AG04450 (cell line): ENCODE measurements around the gene UBXN6. TPM values are rescaled to one million over a fixed set of nuclear protein-coding genes. Genes with fewer than 3 reads are reported as not detected.

ENCODE experiments used
- CTCF ChIA-PET: fragments of 300-600, 350-600 bp; formaldehyde crosslinking; extraction: SDS; loops from one replicate; lab custom pipeline; 2022; ENCODE audit warnings: antibody characterized with exemption, inconsistent platforms; lab: Charles Lee
- POLR2A ChIA-PET: fragments of 350-600 bp; formaldehyde crosslinking; extraction: SDS; loops from one replicate; lab custom pipeline; 2021; ENCODE audit warnings: antibody characterized with exemption, inconsistent platforms; lab: Yijun Ruan, JAX
- DNase-seq: peaks from one replicate; pipeline ENCODE4 v3.0.0-alpha.2; 2011; ENCODE audit warnings: low read depth, low spot score
- H3K27ac ChIP-seq: one replicate; pipeline ENCODE4 v1.5.1; 2012; ENCODE audit warnings: low read depth, low read length, control low read depth
- H3K27me3 ChIP-seq: one replicate; pipeline ENCODE4 v1.6.0; 2012; ENCODE audit warnings: low read length; ENCODE audit not compliant: control insufficient read depth, insufficient read depth
- H3K4me3 ChIP-seq: 2 replicates; pipeline ENCODE4 v1.5.1; 2011; ENCODE audit warnings: mild to moderate bottlenecking, low read depth, low read length, control low read depth
- H3K9me3 ChIP-seq: 2 replicates; pipeline ENCODE4 v1.5.1; 2012; ENCODE audit warnings: low read length; ENCODE audit not compliant: control insufficient read depth, insufficient read depth
- polyA plus RNA-seq: library from polyadenylated mRNA; depleted of rRNA; stranded (reverse); fragments of >200 nt; gene quantifications from 2 replicates; pipeline ENCODE4 v1.2.3, GENCODE V29; 2011
- TF ChIP-seq, protein P1 (sequence below): IDR thresholded peaks from 2 replicates; pipeline ENCODE4 v1.5.1; 2011; ENCODE audit warnings: low read depth, low read length, control low read depth, inconsistent platforms

UBXN6 gene
- polyA plus RNA-seq, 1 experiment, result 45.2 TPM

DNA sequence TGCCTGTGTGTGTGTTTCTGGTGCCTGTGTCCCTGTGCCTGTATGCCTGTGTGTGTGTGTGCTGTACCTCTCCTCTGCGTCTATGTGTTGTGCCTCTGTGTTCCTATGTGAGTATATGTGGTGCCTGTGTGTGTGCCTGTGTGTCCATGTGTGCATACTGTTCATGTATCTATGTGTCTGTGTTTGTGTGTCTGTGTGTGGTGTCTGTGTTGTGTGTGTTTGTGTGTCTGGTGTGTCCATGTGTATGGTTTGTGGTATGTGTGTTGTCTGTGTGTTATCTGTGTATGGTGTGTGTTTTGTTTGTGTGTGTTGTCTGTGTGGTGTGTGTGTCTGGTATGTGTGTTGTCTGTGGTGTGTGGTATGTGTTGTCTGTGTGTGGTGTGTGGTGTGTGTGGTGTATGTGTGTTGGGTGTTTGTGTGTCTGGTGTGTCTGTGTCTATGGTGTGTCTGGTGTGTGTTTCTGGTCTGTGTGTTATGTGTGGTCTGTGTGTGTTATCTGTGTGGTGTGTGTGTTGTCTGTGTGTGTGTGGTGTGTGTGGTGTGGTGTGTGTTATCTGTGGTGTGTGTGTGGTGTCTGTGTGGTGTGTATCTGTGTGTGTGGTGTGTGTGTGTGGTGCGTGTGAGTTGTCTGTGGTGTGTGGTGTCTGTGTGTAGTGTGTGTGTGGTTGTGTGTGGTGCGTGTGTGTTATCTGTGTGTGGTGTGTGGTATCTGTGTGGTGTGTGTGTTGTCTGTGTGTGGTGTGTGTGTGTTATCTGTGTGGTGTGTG is 34.9 kb upstream of the UBXN6 start:
- TF ChIP-seq, protein P1, sequence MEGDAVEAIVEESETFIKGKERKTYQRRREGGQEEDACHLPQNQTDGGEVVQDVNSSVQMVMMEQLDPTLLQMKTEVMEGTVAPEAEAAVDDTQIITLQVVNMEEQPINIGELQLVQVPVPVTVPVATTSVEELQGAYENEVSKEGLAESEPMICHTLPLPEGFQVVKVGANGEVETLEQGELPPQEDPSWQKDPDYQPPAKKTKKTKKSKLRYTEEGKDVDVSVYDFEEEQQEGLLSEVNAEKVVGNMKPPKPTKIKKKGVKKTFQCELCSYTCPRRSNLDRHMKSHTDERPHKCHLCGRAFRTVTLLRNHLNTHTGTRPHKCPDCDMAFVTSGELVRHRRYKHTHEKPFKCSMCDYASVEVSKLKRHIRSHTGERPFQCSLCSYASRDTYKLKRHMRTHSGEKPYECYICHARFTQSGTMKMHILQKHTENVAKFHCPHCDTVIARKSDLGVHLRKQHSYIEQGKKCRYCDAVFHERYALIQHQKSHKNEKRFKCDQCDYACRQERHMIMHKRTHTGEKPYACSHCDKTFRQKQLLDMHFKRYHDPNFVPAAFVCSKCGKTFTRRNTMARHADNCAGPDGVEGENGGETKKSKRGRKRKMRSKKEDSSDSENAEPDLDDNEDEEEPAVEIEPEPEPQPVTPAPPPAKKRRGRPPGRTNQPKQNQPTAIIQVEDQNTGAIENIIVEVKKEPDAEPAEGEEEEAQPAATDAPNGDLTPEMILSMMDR, result no peak
- DNase-seq, result no peak
- ChIA-PET POLR2A (no interaction called here), CTCF (no interaction called here)
- no peaks in the 10 kb centered on the region for H3K27me3 ChIP-seq
- no peaks in the 10 kb centered on the region; the same call in 1 of the 2 replicates for H3K9me3 ChIP-seq
- no peak overlapping the region for H3K4me3 ChIP-seq
- H3K27ac ChIP-seq, result no peak overlapping the region

DNA sequence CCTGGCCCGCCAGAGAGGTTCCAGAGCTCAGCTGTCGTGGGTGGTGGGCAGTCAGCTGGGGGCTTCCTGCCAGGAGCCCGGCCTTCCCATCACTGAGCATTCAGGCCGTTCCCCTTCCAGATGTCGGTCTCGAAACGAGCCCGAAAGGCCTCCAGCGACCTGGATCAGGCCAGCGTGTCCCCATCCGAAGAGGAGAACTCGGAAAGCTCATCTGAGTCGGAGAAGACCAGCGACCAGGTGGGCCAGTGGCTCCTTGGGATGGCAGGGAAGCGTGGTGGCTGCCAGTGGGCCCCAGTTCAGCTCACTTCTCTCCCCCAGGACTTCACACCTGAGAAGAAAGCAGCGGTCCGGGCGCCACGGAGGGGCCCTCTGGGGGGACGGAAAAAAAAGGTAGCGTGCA is 33.9 kb upstream of the UBXN6 start:
- DNase-seq, result no peak
- Histone ChIP-seq H3K27ac (no peak overlapping the region), H3K4me3 (no peak overlapping the region), H3K9me3 (no peaks in the 10 kb centered on the region; the same call in 1 of the 2 replicates), H3K27me3 (no peaks in the 10 kb centered on the region)
- TF ChIP-seq, protein P1, result no peak
- POLR2A ChIA-PET, result interaction anchor here (0.6 kb wide), 1 partner anchor 157 kb away, joined by 6 read pairs; no protein-coding TSS in a partner anchor
- CTCF ChIA-PET, result no interaction called here

DNA sequence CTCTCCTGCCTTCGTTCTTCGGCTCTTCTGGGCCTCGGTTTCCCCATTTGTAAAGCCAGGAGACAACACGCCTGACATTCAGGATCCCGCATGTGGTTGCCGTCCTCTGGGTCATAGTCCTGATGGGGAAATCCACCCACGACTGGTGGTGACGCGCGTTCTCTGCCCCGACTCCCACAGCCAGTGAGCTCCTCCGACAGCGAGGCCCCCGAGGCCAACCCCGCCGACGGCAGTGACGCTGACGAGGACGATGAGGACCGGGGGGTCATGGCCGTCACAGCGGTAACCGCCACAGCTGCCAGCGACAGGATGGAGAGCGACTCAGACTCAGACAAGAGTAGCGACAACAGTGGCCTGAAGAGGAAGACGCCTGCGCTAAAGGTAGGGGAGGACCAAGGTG is 30.9 kb upstream of the UBXN6 start:
- DNase-seq, result no peak
- ChIA-PET CTCF (no interaction called here), POLR2A (no interaction called here)
- TF ChIP-seq, protein P1, result no peak
- Histone ChIP-seq H3K9me3 (no peaks in the 10 kb centered on the region; the same call in 1 of the 2 replicates), H3K4me3 (no peak overlapping the region), H3K27ac (no peak overlapping the region), H3K27me3 (no peaks in the 10 kb centered on the region)

DNA sequence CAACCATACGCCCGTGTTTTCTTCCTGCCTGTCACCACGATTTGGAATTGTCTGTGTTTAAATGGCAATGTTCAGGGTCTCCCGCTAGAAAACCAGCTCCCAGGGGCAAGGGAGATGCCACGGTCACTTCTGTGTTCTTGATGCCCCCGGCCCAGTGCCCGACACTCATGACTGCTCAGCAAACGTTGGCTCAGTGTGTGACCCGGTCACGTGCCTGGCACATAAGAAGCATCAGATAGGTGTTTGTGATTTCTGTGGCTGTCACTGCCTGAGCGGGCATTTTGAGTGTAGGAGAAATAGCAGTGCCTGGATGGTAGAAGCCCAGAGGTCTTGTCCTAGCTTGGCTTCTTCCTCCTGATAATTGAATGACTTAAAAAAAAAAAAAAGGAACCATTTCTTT is 30.0 kb upstream of the UBXN6 start:
- ChIA-PET POLR2A (no interaction called here), CTCF (no interaction called here)
- H3K9me3 ChIP-seq, result no peaks in the 10 kb centered on the region; the same call in 1 of the 2 replicates
- TF ChIP-seq, protein P1, result no peak
- no peak for DNase-seq
- no peak overlapping the region for H3K4me3 ChIP-seq
- H3K27me3 ChIP-seq, result no peaks in the 10 kb centered on the region
- H3K27ac ChIP-seq, result no peak overlapping the region

DNA sequence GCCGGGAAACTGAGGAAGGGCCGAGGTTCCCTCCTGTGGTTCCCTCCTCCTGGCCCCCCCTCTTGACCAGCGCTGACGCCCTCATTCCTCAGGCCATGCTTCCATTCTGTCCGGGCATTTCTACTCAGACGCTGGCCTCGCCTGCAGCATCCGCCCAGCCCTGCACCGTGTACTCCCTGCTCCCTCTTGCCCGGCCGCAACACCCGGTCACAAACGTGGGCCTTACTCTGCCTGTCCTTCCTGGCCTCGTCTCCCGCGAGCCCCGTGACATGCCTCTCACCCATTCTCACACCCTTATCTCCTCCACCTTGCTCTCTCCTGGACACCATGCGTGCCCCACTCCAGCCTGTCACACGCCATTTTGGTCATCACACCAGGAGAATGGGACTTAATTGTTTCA is 25.8 kb upstream of the UBXN6 start:
- Histone ChIP-seq H3K9me3 (no peaks in the 10 kb centered on the region), H3K27ac (no peak overlapping the region), H3K4me3 (no peak overlapping the region), H3K27me3 (no peaks in the 10 kb centered on the region)
- CTCF ChIA-PET, result no interaction called here
- TF ChIP-seq, protein P1, result no peak
- no peak for DNase-seq
- POLR2A ChIA-PET, result interaction anchor here (0.7 kb wide), 1 partner anchor 27 kb away, joined by 3 read pairs; no protein-coding TSS in a partner anchor
